GM21737 (cell line): ENCODE measurements around the gene RNLS.

ENCODE experiments used
- ATAC-seq: cut with Tn5 transposase; IDR thresholded peaks from one replicate; pipeline ENCODE4 v1.9.1; 2021; ENCODE audit warnings: mild to moderate bottlenecking, moderate library complexity; ENCODE audit not compliant: unreplicated experiment

The RNLS gene

DNA sequence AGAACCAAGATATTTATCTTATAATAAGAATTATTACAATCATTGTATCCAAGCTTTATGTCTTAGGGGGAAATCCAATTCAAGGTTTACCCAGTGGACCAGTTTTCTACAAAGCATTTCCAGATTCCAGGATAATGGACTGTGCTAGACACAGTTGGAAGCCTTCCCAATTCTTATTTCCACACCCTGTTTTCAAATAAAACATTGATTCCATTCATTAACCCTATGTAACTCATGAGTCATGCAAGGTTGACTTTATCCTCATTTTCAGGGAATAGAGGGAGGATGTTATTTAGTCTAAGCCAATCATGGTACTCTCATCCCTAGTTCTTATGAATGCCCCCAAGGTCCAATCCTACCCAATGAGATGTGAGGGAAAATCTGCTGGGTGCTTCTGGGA lies 145.7 kb downstream of the RNLS start:
- no peak for ATAC-seq

DNA sequence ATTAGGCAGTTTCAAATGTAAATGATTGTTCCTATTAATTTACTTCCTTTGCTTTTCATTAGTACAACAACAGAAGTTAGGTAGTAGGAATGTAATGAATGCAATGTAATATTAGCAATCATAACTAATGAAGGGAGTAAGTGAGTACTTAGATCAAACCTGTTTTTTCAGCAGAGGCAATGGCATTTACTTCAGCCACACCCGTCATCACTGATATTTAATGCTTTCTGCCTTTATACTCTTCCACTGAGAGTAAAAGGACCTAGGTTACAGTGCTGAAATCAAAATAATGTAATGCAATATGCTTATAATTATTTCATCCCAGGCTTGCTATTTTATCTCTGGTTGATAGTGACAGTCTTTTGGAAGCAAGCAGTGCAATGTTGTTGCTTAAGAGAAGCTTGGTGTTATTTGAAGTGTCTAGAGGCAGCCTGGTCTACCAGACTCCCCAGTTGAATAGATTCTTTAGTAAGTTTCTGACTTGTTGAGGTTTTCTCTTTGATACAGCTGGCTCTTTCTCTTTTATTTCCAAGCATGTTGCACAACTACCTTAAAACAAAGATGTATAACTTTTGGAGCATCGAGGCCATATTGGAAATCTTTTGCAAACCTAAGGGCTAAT lies 149.4 kb downstream of the RNLS start:
- no peak for ATAC-seq

DNA sequence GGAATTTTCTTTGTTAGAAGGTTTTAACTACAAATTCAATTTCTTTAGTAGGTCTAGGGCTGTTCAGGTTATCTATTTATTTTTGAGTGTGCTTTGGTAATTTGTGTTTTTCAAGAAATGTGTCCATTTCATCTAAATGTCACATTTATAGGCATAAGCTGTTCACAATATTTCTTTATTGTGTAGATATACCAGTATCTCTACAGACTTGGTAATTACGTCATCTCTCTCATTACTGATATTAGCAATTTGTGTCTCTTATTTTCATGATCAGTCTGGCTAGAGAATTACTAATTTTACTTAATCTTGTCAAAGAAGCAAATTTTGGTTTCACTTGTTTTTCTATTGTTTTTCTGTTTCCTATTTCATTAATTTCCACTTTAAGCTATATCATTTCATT lies 152.0 kb downstream of the RNLS start:
- ATAC-seq = no peak

DNA sequence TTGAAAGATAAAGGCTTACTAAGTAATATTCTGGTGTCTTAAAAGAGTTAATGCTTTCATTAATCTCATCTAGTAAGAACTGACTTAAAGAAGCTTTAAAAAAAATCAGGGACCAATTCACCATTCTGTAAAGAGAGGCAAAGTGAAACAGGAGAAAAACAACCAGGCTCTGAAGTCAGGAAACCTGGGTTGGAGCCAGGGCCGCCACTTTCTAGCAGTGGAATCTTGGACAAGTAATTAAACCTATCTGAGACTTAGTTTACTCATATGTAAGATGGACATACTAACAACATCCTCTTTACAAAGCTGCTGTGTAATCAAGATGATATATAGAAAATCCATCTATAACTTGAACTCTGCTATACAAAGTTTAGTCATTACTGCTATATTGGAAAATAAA lies 154.1 kb downstream of the RNLS start:
- ATAC-seq = no peak

DNA sequence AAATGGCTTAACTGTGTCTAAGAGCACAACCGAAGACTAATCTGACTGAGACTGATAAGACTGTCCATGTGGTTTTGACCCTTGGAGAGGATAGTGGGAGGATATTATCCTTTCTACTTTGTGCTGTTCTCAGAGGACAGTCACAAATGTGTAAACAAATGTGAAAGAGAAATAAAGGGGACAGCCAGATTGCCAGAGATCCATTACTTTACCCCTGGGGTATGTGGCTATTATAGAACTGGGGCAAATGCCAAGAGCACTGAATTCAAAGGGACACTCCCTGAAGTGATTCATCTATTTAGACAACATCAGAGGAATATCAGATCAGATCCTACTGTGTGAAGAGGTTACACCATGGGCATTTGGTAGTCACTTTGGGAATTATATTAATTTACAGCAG lies 154.7 kb downstream of the RNLS start:
- ATAC-seq = no peak

DNA sequence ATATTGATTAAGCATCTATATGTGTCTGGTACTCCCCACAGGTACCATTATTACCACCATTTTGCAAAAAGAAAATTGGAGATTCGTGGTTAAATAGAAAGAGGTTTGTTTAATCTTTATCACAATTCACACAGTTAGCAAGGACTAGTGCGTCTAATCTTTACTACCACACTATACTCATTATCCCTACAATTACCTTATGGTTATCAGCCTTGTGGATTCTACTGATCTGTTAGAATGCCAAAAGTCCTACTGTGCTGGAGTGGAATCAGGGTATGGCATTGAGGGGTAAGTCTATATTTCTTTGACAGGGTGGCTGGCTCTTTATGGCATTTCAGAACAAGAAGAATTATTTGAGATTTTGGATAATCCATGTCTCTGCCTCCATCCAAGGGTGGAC lies 156.1 kb downstream of the RNLS start:
- ATAC-seq = no peak

DNA sequence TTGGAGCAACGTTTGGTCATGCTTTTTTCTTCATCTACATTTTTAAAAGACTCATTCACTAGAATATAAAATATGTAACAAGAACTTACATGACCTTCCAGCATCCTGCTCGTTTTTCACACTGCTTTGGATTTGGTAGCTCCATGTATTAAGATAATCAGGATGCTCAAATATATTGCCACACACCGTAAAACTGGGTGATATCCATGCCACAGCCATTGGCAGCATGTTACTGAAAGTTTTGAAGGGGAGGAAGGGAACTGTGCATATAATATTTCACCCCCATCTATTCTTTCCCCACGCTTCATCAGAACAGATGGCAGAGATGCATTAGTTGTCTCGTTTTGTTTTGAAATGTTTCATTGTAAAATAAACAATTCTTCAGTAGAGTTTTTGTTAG lies 158.2 kb downstream of the RNLS start:
- no peak for ATAC-seq

DNA sequence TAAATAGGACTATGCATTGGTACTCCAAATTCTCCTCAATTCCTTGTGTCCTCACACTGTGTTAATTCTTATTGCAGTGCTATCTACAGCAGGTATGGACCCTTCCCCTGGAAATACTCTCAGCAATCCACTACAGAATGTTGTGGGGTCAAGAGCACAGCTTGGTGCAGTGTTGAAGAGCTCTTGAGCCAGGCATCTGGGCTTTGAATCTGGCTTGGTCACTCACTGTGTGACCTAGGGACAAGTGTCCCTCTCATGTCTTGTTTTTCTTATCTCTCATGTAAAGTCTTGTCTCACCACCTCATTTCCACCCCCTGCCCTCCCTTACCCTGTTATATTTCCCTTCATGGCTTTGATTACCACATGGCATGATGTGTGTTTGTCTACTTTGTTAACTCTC lies 159.4 kb downstream of the RNLS start:
- ATAC-seq = no peak

DNA sequence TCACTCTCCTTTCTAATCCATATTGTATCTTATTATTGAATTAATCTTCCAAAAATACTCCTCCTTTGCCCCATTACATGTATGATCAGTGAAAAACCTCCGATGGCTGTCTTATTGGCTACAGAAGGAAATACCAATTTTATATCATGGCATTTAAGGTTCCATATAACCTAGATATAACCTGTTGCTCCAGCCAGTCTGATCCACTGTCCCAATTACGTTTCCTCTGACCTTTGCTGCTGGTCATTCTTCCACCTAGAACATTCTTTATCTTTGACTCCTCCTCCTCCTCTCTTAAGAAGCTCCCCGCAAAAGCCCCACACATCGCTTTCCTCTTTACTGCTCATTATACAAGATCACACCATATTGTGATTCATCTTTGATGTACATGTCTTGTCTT lies 161.5 kb downstream of the RNLS start:
- no peak for ATAC-seq

DNA sequence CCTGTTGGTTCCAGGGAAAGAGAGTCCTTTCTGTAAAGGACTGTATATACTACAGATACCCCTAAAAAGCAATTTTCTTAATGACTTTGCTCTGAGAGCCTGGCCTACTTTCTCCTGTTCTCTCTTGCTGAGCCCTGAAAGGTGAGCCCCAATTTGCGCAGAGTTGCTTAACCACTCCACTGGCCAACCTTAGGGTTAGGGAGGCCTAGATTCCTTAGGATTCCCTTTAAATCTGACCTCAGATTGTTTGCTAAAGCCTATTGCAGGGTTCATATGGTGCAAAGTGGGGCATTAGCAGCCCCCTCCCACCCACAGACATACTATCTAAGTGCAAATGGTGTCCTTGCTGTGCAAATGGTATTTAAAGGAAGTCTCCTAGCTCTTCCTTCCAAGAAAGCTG lies 164.2 kb downstream of the RNLS start:
- ATAC-seq = no peak

DNA sequence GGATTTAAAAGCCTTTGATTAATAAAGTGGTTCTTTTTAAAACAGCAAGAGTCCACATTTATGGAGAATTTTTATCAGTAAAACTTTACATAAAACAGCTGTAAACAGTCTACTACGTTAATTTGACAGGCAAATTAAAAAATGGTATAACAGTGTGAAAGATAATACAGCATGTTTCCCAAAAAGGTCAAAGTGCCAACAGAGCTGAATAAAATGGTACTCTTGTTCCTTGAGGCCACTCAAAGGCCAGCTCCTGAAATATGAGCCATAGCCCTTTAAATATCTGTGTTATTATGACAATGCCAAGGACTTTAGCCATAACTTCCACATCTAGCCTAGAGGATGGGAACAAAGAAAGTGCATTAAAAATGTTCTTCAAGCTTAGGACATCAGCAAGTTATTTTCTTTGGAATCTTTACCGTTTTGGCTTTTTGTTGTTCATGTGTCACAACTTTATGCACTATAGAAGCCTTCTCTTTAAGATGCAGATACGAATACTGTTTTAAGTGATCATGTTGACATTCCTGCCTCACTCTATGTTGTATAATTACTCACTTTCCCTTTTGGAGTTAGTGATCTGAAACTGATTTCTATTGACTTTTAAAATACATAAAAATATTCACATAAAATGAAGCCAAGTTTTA lies 165.6 kb downstream of the RNLS start:
- ATAC-seq = no peak

DNA sequence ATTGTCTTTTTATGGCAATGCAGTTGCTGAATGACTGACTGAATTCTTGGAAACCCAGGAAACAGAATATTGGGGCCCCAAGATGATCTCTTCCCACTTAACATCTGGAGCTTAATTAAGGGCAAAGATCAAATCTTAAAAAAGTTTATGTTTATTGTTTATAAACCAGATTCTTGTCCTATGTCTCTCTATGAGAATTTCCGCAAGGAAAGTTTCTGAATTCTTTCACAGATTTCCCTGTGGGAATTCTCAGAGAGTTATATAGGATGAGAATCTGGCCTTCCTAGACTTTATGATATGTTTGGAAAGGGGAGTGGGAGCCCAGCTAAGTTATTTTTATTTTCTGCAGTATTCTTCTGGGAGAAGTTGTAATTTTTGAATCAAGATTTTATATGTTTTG lies 166.3 kb downstream of the RNLS start:
- no peak for ATAC-seq

DNA sequence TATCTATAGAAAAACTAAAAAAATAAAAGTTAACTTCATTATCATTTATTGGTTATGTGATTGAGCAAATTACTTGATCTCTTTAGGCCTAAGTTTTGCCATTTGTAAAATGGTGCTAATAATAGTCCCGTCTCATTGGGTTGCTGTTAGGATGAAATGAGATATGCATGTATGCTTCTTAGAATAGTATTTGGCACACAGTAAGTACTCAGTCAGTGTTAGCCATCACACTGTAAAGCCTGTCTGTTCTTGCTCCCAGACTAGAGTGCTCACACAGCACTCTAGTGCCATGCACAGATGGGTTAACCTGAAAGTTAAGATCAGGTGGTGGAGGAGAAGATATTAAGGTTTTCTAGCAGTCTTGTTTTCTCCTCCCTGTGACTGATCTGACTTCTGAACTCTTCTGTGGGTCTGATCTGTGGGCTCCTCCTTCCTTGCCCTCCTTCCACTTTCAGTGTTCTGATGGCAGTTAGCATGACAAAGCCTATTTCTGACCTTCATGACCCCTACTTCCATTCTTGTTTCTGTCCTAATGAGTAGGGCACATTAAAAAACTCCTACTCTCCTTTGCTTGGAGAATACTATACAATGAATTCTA lies 167.5 kb downstream of the RNLS start:
- no peak for ATAC-seq

DNA sequence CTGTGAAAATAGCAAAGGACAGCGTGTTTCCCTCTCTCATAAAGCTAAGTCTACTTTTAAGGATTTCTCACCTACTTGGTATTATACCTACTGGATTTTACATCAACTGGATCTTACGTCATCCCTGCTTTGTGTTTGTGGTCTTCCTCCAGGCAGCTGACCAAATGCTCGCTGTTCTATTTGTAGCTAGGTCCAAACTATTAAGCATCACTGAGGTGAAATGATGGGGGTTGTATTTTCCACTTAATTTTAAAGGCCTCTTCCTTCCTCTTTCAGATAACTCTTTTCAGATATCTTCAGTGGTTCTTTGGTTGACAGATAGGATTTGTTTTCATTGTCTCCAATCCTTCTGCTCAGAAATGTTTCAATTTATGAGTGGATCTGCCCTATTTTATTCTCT lies 169.7 kb downstream of the RNLS start:
- no peak for ATAC-seq

DNA sequence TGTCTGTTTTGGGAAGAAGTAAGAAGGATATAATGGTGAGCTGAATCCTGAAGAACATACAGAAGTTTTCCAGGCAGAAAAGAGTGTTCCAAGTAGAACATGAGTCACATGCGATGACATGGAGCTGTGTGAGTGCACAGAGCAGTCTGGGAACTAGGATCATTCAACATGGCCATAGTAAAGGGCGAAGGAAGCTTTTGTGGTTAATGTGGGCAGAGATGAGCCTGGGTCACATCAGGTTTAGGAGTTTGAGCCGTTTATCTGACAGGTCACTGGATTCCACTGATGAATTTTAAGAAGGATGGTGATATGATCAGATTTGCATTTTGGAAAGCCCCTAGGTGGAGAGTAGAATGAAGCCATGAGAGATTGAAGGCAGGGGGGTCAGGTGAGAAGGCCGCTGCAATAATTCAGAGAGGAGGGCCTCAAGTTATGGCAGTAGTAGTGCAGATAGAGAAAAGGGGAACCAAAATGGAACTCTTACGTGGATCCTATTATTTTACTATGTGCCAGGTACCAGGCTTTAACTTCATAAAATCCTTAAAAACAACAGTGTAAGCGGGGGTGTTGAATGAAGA lies 171.3 kb downstream of the RNLS start:
- no peak for ATAC-seq

DNA sequence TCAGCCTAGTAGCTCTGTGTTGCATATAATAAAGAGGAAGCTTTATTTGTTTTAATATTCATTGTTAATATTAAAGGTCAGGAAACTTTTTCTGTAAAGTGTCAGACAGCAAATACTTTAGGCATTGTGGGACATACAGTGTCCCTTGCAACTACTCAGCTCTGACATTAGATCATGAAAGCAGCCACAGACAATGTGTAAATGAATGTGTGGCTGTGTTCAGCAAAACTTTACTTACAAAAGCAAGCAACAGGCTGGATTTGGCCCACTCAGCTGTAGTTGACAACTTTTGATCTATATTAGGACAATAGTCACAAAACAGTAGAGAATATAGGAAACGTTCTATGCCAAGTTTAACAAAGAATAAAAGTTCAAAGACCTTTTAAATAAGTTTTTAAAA lies 173.3 kb downstream of the RNLS start:
- ATAC-seq = no peak

DNA sequence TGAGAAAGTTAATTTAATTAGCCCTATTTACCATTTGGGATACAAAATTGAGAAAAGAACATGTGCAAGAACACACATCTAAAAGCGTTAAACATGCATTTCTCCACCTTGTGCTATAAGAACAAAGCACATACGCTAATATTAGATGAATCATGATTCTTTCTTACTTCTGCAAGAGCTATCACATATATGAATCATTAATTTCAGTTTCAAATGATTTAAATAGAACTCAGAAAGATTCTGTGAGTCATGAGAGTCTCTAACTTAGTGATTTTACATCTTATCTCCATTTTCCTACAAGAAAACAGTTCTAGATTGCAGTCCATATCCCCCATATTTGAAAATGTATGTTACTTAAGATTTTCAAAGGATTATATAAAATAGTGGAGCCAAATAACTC lies 173.9 kb downstream of the RNLS start:
- ATAC-seq = no peak

DNA sequence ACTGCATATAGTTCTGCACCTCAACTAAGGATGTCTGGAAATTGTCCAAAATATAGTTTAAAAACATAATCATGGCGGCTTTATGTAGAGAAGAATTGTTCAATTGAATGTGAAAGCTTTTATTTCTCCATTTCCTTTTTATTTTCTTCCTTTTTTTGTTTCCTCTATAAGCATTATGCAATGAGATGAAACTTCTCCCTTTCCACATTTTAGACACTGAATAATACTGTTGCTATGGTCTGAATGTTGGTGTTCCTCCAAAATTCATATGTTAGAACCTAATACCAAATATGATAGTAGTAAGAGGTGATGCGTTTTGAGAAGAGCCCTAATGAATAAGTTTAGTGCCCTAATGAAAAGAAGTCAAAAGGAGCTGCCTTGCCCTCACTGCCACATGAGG lies 175.0 kb downstream of the RNLS start:
- no peak for ATAC-seq

DNA sequence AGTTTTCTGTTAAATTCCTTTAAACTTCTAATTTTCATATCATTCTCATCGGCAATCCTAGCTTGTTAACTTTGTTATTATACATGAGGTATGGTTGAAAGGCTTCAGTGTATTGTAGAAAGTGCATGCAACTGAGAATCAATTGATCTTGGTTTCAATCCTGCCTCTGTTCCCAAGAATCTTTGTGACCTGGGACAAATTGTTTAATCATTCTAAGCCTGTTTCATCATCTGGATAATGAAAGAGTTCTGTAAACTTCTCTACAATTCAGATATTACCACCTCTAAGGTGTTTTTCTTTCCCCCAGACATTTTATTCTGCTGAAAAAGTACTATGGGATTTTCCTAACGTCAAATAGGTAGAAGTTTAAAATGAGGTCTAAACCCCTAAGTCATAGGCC lies 179.0 kb downstream of the RNLS start:
- ATAC-seq = no peak

DNA sequence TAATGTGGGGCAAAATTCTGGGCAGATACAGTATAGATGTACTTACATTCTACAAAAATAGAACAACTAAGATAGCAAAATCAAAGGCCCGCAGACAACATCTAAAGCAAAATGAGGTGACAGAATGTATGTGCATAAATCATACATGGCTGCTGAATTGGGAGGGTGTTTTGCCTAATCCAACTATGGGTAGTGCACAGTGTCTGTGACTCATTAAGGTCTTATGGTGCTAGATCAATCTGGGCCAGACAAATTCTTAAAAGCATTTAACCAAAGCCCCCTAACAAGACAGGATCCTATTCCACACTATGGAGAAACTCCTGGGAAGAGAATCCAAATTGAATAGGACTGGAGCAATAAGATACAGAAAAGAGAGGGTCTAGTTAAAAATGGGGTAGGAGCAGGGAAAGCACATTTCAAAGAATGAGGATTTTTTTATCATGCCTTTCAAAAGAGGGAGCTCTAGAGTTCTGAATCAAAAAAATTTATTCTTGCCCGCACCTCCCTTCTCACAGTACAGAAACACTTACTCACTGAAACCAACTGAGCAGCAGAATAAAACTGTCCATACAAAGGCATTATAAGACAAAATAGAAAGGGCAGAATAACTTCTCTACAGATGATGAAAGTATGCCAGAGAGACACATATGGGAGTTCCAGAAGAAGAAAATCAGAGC lies 181.3 kb downstream of the RNLS start:
- no peak for ATAC-seq

DNA sequence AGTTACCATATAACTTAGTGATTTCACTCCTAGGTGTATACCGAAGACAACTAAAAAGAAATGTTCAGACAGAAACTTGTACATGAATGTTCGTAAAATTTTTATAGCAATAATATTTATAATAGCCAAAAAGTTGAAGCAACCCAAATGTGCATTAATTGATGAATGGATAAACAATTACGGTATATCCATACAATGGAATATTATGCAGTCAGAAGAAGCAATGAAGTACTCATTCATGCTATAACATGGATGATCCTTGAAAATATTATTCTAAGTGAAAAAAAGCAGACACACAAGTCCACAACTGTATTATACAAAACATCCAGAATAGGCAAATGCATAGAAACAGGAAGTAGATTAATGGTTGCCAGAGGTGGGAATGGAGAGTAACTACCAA lies 183.9 kb downstream of the RNLS start:
- no peak for ATAC-seq

DNA sequence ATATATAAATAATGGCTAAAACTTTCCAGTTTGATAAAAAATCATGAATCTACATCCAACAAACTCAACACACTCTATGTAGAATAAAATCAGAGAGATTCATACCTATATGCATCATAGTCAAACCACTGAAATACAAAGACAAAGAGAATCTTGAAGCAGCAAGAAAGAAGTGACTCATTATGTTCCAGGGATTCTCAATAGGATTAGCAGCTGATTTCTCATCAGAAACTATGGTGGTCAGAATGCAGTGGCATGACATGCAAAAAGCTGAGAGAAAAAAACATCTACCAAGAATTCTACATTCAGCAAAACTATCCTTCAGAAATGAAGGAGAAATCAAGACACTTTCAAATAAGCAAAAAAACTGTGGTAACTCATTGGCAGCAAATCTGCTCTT lies 187.4 kb downstream of the RNLS start:
- no peak for ATAC-seq
